Neural cell (in vitro differentiated cells): ENCODE data around the gene RGS4. TPM values are rescaled to one million over a fixed set of nuclear protein-coding genes. Genes with fewer than 3 reads are reported as not detected.
A peak's percentile ranks its signal among the peaks of the same experiment; 100 is the strongest.

Source experiments
- H2AFZ ChIP-seq: fragments of 200-600, 300-800 bp; sonication (generic), shearing (Covaris generic); 2 replicates; pipeline ENCODE4 v1.6.0; 2014; ENCODE audit warnings: low read depth, mild to moderate bottlenecking, antibody characterized with exemption, low read length, moderate library complexity
- H3F3A ChIP-seq: fragments of 200-600 bp; shearing (Covaris generic); 2 replicates; pipeline ENCODE4 v1.6.1; 2016; ENCODE audit warnings: mild to moderate bottlenecking, moderate library complexity, mixed read lengths, antibody characterized with exemption, low read length; ENCODE audit not compliant: insufficient read depth, poor library complexity, severe bottlenecking
- H3K27ac ChIP-seq: fragments of 200-600, 300-800 bp; sonication (generic), shearing (Covaris generic); 2 replicates; pipeline ENCODE4 v1.5.1; 2014; ENCODE audit warnings: mild to moderate bottlenecking, low read length, moderate library complexity
- H3K27me3 ChIP-seq: fragments of 300-800, 200-600 bp; sonication (generic), shearing (Covaris generic); 2 replicates; pipeline ENCODE4 v1.6.0; 2014; ENCODE audit warnings: mild to moderate bottlenecking, low read depth, low read length, moderate library complexity; ENCODE audit not compliant: insufficient read depth
- H3K36me3 ChIP-seq: fragments of 300-800, 200-600 bp; sonication (generic), shearing (Covaris generic); 2 replicates; pipeline ENCODE4 v1.5.1; 2014; ENCODE audit warnings: mild to moderate bottlenecking, antibody characterized with exemption, low read length, moderate library complexity; ENCODE audit not compliant: insufficient read depth
- H3K4me2 ChIP-seq: fragments of 300-800, 200-600 bp; sonication (generic), shearing (Covaris generic); 2 replicates; pipeline ENCODE4 v1.6.0; 2014; ENCODE audit warnings: mild to moderate bottlenecking, low read length
- H3K4me3 ChIP-seq: fragments of 300-800, 200-600 bp; sonication (generic), shearing (Covaris generic); 2 replicates; pipeline ENCODE4 v1.5.1; 2014; ENCODE audit warnings: mild to moderate bottlenecking, low read length, moderate library complexity
- H3K79me2 ChIP-seq: fragments of 200-600 bp; shearing (Covaris generic); replicated peaks from 2 replicates; pipeline ENCODE4 v1.6.0; 2014; ENCODE audit warnings: mild to moderate bottlenecking, low read length, moderate library complexity; ENCODE audit not compliant: insufficient read depth
- H3K9ac ChIP-seq: fragments of 300-800, 200-600 bp; sonication (generic), shearing (Covaris generic); 2 replicates; pipeline ENCODE4 v1.6.1; 2016; ENCODE audit warnings: mild to moderate bottlenecking, low read length, mixed read lengths
- H3K9me2 ChIP-seq: fragments of 200-600 bp; shearing (Covaris generic); 2 replicates; pipeline ENCODE4 v1.6.1; 2016; ENCODE audit warnings: mild to moderate bottlenecking, low read length, mixed read lengths; ENCODE audit not compliant: insufficient read depth
- H3K9me3 ChIP-seq: fragments of 200-600, 300-800 bp; sonication (generic), shearing (Covaris generic); 2 replicates; pipeline ENCODE4 v1.6.1; 2016; ENCODE audit warnings: mild to moderate bottlenecking, mixed run types, low read length, moderate library complexity, mixed read lengths
- H4K20me1 ChIP-seq: fragments of 200-600 bp; shearing (Covaris generic); 2 replicates; pipeline ENCODE4 v1.6.1; 2016; ENCODE audit warnings: mild to moderate bottlenecking, mixed run types; ENCODE audit not compliant: insufficient read depth
- CTCF ChIP-seq: fragments of 450-650 bp; IDR thresholded peaks from 2 replicates; pipeline ENCODE4 v1.5.1; 2014; ENCODE audit warnings: antibody characterized with exemption, mild to moderate bottlenecking, moderate library complexity; ENCODE audit not compliant: poor library complexity, severe bottlenecking
- EP300 ChIP-seq: fragments of 450-650 bp; conservative IDR thresholded peaks from 2 replicates; pipeline ENCODE4 v1.6.1; 2014; ENCODE audit warnings: antibody characterized with exemption, mild to moderate bottlenecking, moderate library complexity; ENCODE audit not compliant: poor library complexity, severe bottlenecking
- EZH2 ChIP-seq: fragments of 200-600, 300-800 bp; shearing (Covaris generic), sonication (generic); IDR thresholded peaks from 2 replicates; pipeline ENCODE4 v1.6.1; 2014; ENCODE audit warnings: antibody characterized with exemption, low read length, borderline replicate concordance, mild to moderate bottlenecking; ENCODE audit not compliant: insufficient read depth, poor library complexity, severe bottlenecking
- MXI1 ChIP-seq: fragments of 450-650 bp; conservative IDR thresholded peaks from 2 replicates; pipeline ENCODE4 v1.6.1; 2014; ENCODE audit warnings: antibody characterized with exemption, mild to moderate bottlenecking; ENCODE audit not compliant: poor library complexity, severe bottlenecking
- POLR2AphosphoS5 ChIP-seq: IDR thresholded peaks from 2 replicates; pipeline ENCODE4 v1.6.1; 2012
- RAD21 ChIP-seq: fragments of 450-650 bp; conservative IDR thresholded peaks from 2 replicates; pipeline ENCODE4 v1.6.1; 2014; ENCODE audit warnings: antibody characterized with exemption, mild to moderate bottlenecking, moderate library complexity
- SMC3 ChIP-seq: fragments of 450-650 bp; conservative IDR thresholded peaks from 2 replicates; pipeline ENCODE4 v1.6.1; 2014; ENCODE audit warnings: antibody characterized with exemption, mild to moderate bottlenecking, moderate library complexity; ENCODE audit not compliant: poor library complexity
- TAF1 ChIP-seq: IDR thresholded peaks from 2 replicates; pipeline ENCODE4 v1.6.1; 2012; ENCODE audit warnings: low read depth
- polyA minus RNA-seq: library from RNA; depleted of rRNA, polyadenylated mRNA; stranded (reverse); fragments of >200 nt; gene quantifications from 2 replicates; pipeline ENCODE4 v1.2.3, GENCODE V29; 2014
- polyA plus RNA-seq: library from polyadenylated mRNA; depleted of rRNA; stranded (reverse); fragments of >200 nt; gene quantifications from 2 replicates; pipeline ENCODE4 v1.2.3, GENCODE V29; 2014
- TF ChIP-seq, protein P1 (sequence below): IDR thresholded peaks from 2 replicates; pipeline ENCODE4 v1.6.1; 2012; ENCODE audit warnings: borderline replicate concordance

Gene RGS4
- polyA plus RNA-seq, result 0.86 and 1.6 TPM in 2 replicates
- polyA minus RNA-seq, result 1.2 TPM in 2 replicates

DNA sequence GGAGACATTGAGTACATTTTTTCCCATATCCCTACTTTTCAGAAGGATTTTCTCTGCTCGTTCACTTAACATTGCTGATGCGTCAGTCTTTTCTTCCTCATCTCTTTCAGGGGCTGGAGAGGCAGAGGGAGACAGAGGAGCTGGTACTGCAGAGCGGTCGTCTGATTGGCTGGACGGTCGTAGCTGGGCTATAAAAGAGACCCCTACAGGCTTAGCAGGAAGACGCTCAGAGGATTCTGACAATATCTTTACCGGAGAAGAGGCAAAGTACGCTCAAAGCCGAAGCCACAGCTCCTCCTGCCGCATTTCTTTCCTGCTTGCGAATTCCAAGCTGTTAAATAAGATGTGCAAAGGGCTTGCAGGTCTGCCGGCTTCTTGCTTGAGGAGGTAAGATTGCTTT lies at the start of gene RGS4:
Gene RGS4, plus strand, starts transcription at position 220 of the 400 bp plus-strand sequence. Its CDS starts 124 bp downstream, at position 344.
- H3K9ac ChIP-seq, result peak within 1 kb of the TSS; percentile 3
- peak within 1 kb of the TSS; percentile 70 for H3K4me2 ChIP-seq
- TF ChIP-seq EP300 (no peak), SMC3 (peak; percentile 88), RAD21 (peak; percentile 87), EZH2 (no peak), CTCF (peak; percentile 92)
- no peaks in the 10 kb centered on the region for H3K79me2 ChIP-seq
- no peaks in the 10 kb centered on the region for H3F3A ChIP-seq
- no peaks in the 10 kb centered on the region for H3K36me3 ChIP-seq
- no peaks in the 10 kb centered on the region for H3K9me3 ChIP-seq
- no peaks in the 10 kb centered on the region for H3K27me3 ChIP-seq
- peak within 1 kb of the TSS; percentile 56 for H3K4me3 ChIP-seq
- H4K20me1 ChIP-seq, result no peaks in the 10 kb centered on the region
- H2AFZ ChIP-seq, result no peak within 1 kb of the TSS
- no peaks in the 10 kb centered on the region for H3K9me2 ChIP-seq
- H3K27ac ChIP-seq, result peak within 1 kb of the TSS; percentile 12

DNA sequence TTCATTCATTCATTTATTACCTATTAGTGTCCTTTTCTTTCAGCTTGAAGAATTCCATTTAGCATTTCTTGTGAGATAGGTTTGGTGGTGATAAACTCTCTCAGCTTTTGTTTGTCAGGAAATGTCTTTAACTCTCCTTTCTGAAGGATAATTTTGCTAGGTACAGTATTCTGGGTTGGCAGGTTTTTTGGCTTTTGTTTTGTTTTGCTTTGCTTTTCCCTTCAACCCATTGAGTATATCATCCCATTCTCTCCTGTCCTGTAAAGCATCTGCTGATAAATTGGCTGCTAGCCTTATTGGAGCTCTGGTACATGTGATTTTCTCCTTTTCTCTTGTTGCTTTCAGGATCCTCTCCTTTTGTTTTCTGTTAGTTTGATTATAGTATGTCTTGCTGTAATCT lies 47.0 kb upstream of the RGS4 start:
- no peaks in the 10 kb centered on the region for H3K9me2 ChIP-seq
- TF ChIP-seq EZH2 (no peak), RAD21 (no peak), CTCF (no peak), TAF1 (no peak), EP300 (no peak), MXI1 (no peak), SMC3 (no peak), POLR2AphosphoS5 (no peak)
- TF ChIP-seq, protein P1, sequence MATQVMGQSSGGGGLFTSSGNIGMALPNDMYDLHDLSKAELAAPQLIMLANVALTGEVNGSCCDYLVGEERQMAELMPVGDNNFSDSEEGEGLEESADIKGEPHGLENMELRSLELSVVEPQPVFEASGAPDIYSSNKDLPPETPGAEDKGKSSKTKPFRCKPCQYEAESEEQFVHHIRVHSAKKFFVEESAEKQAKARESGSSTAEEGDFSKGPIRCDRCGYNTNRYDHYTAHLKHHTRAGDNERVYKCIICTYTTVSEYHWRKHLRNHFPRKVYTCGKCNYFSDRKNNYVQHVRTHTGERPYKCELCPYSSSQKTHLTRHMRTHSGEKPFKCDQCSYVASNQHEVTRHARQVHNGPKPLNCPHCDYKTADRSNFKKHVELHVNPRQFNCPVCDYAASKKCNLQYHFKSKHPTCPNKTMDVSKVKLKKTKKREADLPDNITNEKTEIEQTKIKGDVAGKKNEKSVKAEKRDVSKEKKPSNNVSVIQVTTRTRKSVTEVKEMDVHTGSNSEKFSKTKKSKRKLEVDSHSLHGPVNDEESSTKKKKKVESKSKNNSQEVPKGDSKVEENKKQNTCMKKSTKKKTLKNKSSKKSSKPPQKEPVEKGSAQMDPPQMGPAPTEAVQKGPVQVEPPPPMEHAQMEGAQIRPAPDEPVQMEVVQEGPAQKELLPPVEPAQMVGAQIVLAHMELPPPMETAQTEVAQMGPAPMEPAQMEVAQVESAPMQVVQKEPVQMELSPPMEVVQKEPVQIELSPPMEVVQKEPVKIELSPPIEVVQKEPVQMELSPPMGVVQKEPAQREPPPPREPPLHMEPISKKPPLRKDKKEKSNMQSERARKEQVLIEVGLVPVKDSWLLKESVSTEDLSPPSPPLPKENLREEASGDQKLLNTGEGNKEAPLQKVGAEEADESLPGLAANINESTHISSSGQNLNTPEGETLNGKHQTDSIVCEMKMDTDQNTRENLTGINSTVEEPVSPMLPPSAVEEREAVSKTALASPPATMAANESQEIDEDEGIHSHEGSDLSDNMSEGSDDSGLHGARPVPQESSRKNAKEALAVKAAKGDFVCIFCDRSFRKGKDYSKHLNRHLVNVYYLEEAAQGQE, result no peak
- no peaks in the 10 kb centered on the region for H3K36me3 ChIP-seq
- no peak overlapping the region for H3K9ac ChIP-seq
- no peak overlapping the region for H3K4me3 ChIP-seq
- no peaks in the 10 kb centered on the region for H3K27me3 ChIP-seq
- H3F3A ChIP-seq, result no peaks in the 10 kb centered on the region
- H3K4me2 ChIP-seq, result no peak overlapping the region
- no peaks in the 10 kb centered on the region for H3K9me3 ChIP-seq
- H2AFZ ChIP-seq, result no peak overlapping the region
- no peaks in the 10 kb centered on the region for H4K20me1 ChIP-seq
- no peaks in the 10 kb centered on the region for H3K79me2 ChIP-seq
- no peak overlapping the region for H3K27ac ChIP-seq
